CD4-positive, alpha-beta T cell treated with Interleukin-4 for 1 hour (primary cell): ENCODE data around the gene EXOC6.
A peak's percentile ranks its signal among the peaks of the same experiment; 100 is the strongest.
"Not testable (repeated sequence)": the region's sequence is repeated elsewhere in the genome, so short reads cannot be mapped to it uniquely, and the experiment has no call there.

Source experiments
- DNase-seq, 2 donors: peaks; one replicate each; pipeline ENCODE4 v3.0.0-alpha.2; 2020 to 2022

Gene EXOC6

GRCh38 chr10:92890471-92890870, 42.2 kb downstream of the EXOC6 start:
- DNase-seq = no peak

- DNase-seq = no peak
Observed at GRCh38 chr10:92891885-92892690, 43.8 kb downstream of the EXOC6 start.

- no peak for DNase-seq
Observed at GRCh38 chr10:92892691-92893054, 44.4 kb downstream of the EXOC6 start.

GRCh38 chr10:92894081-92894655, 45.8 kb downstream of the EXOC6 start:
- DNase-seq = no peak

- no peak for DNase-seq
Observed at GRCh38 chr10:92897916-92898315, 49.6 kb downstream of the EXOC6 start.

- peak; percentile 37 to 86 for DNase-seq
Observed at GRCh38 chr10:92901819-92902251, 53.5 kb downstream of the EXOC6 start.

GRCh38 chr10:92903633-92904032, 55.3 kb downstream of the EXOC6 start:
- DNase-seq = no peak

GRCh38 chr10:92907280-92907679, 59.0 kb downstream of the EXOC6 start:
- DNase-seq = no peak

- not testable (repeated sequence) for DNase-seq
Observed at GRCh38 chr10:92912631-92913030, 64.3 kb downstream of the EXOC6 start.

- DNase-seq = no peak
Observed at GRCh38 chr10:92913973-92914372, 65.7 kb downstream of the EXOC6 start.

GRCh38 chr10:92914478-92915325, 66.4 kb downstream of the EXOC6 start:
- DNase-seq = peak; percentile 28 to 51

- no peak for DNase-seq
Observed at GRCh38 chr10:92915892-92916291, 67.6 kb downstream of the EXOC6 start.

GRCh38 chr10:92916433-92916832, 68.1 kb downstream of the EXOC6 start:
- no peak for DNase-seq

- no peak for DNase-seq
Observed at GRCh38 chr10:92918603-92919002, 70.3 kb downstream of the EXOC6 start.

- DNase-seq = no peak
Observed at GRCh38 chr10:92920866-92921265, 72.5 kb downstream of the EXOC6 start.

GRCh38 chr10:92923416-92923815, 75.1 kb downstream of the EXOC6 start:
- DNase-seq = no peak

- DNase-seq = no peak
Observed at GRCh38 chr10:92929896-92930295, 81.6 kb downstream of the EXOC6 start.

- DNase-seq = no peak
Observed at GRCh38 chr10:92931597-92931996, 83.3 kb downstream of the EXOC6 start.

GRCh38 chr10:92937876-92938275, 89.6 kb downstream of the EXOC6 start:
- DNase-seq = no peak

- DNase-seq = peak in 1 of 2 donors; percentile 4
Observed at GRCh38 chr10:92938841-92939240, 90.5 kb downstream of the EXOC6 start.

- no peak for DNase-seq
Observed at GRCh38 chr10:92942226-92942625, 93.9 kb downstream of the EXOC6 start.

- DNase-seq = no peak
Observed at GRCh38 chr10:92946491-92946890, 98.2 kb downstream of the EXOC6 start.

- not testable (repeated sequence) for DNase-seq
Observed at GRCh38 chr10:92952573-92952972, 104.3 kb downstream of the EXOC6 start.
